Activated T-cell treated with anti-CD3 and anti-CD28 coated beads, Interleukin-2, amount 50 U/mL, for 1 hour (primary cell): ENCODE results near the gene ITGAE.

Experiments
- DNase-seq: peaks from one replicate; pipeline ENCODE4 v3.0.0-alpha.2; 2020

Gene ITGAE

GRCh38 chr17:3690094-3690715 lies 110.8 kb downstream of the ITGAE start:
- DNase-seq = no peak

DNA sequence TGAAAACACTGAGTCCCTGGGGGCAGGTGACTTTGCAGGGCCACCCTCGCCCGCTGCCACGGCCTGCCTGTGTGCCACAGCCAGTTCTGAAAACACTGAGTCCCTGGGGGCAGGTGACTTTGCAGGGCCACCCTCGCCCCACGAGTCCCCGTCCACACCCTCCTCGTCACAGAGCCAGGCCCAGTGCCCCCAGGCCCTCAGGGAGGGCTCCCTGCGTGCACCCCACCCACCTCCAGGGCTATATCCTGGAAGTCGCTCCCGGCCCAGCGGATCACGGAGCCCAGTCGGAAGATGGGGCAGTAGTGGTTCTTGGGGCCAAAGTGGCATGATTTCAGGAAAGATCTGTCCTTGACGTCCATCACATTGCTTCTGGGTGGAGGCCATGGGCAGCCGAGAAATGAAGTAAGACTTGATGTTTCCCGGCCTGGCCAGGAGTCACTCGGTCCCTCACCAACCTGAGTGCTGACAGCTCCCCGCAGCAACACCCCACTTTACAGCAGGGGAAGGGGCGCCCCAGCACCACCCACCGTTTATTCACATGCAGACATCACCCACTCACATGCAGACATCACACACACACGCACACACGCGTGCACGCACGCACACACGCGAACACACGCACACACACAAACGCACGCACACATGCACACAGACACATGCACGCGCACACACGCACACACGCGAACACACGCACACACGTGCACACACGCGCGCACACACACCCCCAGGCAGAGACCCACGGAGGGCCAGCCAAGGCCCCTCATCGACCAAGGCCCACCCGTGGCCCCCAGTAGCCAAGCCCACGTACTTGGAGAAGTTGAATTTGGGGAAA lies 111.5 kb downstream of the ITGAE start:
- DNase-seq = no peak

DNA sequence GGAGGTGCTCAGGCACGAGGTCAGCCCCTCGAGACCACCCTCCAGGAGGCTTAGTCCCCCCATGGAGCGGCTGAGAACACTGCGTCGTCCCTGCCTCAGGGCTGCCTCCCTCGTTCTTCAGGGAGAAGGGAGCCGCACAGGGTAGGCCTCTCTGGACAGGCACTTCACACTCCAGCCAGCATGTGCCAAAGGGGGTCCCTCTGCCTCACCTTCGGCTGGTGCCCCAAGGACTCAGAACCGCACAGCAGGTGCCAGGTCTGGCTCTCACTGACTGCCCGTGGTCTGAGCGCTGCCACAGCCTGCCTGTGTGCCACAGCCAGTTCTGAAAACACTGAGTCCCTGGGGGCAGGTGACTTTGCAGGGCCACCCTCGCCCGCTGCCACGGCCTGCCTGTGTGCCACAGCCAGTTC lies 112.1 kb downstream of the ITGAE start:
- no peak for DNase-seq

DNA sequence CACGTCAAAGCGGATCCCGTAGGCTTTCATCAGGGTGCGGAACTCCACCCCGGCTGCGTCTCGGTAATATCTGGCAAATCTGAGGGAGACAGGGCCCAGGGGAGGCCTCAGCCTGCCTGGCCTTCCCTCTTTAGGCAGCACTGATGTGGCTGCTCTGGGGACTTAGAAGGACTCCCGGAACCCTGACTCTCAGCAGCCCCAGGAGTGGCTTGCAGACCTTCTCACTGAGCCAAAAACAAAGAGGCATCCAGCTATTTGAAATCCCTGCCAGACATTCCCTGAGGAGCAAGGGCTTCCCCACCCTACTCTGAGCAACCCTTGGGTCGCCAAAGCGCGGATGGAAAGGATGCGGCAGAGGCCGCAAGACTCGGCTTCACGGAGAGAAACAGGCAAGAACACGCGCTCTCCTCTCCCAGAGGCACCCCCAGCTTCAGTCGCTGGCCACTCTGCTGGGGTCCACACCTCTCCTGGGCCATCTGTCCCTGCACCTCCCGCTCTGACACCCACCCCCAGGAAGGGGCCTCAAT lies 112.9 kb downstream of the ITGAE start:
- DNase-seq = no peak

DNA sequence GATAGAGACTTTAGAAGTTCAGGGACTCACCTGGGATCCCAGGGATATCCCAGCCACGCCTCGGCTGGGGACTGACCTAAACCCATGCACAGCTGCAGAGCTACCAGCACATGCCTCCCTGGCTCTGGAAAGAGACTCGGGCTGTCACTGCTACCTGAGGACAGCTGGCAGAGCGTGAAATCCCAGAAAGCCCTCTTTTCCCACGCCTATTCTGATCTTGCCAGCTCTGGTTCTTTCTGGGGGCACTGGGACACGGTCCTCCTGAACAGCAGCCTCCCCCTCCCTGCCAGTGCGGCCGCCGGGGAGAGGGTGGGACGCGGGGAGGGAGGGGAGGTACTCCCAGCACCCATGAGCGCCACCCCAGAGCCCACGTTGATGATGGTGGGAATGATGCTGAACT lies 115.8 kb downstream of the ITGAE start:
- no peak for DNase-seq

DNA sequence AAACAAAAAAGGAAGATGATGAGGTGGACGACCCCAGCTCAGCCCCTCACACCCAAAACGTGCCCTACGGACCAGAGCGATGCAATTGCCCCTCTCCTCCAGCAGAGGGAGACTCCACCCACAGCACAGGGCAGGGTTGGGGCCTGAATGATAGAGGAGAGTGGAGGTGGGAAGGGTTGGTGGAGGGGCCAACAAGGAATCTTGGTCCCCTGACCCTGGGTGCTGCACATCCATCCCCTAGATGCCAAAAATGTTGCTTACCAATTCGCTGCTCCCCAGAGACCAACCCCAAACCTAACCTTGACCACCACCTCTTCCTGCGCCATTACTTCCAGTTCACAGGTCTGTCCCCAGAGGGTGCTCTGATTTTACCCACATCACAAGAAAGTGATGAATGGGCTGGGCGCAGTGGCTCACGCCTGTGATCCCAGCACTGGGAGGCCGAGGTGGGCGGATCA lies 117.9 kb downstream of the ITGAE start:
- DNase-seq = peak; percentile 68

GRCh38 chr17:3682033-3682432 lies 119.0 kb downstream of the ITGAE start:
- DNase-seq = no peak

- no peak for DNase-seq
These were observed 119.4 kb downstream of the ITGAE start for GRCh38 chr17:3681565-3681964.

DNA sequence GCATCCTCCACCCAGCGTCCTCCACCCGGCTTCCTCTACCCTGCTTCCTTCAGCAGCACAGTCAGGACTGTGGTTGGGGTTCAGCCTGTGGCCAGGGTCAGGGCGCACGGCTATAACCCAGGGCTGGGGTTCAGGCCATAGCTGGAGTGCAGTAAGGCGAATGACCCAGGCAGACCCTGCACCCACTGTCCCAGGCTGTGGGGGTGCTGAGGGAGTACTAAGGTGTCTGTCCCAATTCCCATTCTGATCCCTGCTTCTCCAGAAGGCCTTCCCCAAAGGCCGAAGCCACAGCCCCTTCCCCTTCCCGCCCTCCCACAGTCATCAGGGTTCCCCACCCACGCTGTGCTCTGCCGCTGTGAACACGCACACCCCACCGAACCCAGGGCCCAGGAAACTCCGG lies 119.9 kb downstream of the ITGAE start:
- no peak for DNase-seq

DNA sequence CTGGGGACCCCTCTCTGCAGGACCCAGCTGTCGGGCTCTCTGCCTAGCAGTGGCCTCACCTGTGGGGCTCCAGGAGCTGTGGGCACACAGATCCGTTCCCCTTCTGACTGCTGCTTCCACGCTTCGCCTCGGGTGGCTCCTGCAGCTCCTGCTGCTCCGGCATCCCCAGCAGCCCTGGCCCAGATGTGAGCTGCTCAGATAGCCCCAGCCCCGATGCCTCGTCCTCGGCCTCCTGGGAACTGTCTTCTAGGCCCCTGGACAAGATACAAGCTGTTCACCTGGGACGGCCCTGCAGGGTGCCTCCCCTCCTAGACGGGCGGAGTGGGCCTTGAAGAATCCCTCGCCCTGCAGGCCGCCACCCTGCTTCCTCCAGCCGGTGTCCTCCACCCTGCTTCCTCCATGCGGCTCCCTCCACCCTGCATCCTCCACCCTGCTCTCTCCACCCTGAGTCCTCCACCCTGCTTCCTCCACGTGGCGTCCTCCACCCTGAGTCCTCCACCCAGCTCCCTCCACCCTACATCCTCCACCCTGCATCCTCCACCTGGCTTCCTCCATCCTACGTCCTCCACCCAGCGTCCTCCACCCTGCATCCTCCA lies 121.4 kb downstream of the ITGAE start:
- DNase-seq = no peak

GRCh38 chr17:3678821-3679530 lies 122.0 kb downstream of the ITGAE start:
- DNase-seq = no peak

DNA sequence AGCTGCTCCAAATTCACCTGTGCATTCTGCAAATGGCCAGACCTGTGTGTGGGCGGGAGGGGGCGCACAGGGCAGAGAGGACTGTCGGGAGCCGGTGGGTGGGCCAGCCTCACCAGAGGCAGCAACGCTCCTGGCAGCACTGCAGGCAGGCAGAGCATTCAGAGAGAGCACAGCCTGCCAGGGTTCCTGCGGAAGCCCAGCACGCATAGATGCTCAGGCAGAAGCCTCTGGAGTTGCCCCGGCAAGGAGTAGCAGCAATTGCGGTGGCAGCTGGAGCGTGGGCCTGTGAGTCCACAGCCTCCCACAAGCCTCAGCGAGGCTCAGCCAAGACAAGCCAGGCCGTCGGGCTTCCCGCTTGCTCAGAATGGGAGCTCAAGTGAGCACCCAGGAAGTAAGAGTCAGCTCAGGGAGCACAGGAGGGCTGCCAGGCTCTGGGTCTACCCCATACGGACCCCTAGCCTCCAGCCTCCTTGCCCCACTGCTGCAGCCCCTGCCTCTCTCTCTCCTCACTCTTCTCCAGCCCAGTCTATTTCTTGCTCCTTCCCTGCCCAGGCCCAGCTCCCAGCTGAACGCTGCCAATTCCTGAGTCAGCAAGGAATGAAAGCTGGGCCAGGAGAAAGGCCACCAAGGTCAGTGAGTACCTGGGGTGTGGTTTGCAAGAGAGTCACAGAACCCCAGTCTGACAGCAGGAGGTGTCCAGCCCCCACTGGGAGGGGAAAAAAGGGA lies 122.7 kb downstream of the ITGAE start:
- DNase-seq = no peak

DNA sequence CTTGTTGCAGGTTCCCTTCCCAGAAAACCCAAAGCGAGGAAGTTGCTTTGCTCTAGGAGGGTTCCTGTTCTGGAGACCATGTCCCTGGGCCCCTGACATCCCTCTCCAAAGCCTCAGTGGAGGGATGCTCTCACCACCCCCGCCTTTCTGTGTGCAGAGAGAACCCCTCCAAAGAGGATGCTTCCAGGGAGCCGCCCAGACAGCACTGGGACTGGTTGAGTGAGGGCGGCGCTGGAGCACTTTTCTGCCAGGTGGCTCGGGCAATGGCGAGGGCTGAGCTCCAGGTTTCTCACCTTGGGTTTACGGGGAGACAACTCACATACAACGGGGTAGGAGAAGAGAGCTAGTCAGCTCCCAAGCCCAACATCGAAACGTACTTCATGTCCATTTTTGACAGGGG lies 125.1 kb downstream of the ITGAE start:
- DNase-seq = no peak

- DNase-seq = no peak
These were observed 128.4 kb downstream of the ITGAE start for GRCh38 chr17:3672571-3672970.

DNA sequence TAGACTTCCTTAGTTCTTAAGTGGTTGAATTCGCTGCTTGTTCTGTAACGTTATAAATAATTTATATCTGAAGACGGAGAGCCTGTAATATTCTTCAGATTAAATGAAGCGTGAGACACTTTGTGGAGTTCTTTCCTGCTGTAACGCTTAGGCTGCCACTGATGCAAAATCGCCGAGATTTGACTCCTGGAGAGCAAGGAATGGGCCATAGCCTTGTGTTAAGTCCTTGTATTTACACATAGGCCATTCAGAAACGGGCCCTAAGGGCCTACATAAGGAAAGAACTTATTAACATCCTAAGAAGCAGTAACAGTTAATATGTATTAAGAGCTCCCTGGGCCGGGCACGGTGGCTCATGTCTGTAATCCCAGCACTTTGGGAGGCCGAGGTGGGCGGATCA lies 131.4 kb downstream of the ITGAE start:
- no peak for DNase-seq

GRCh38 chr17:3669085-3669347 lies 132.0 kb downstream of the ITGAE start:
- DNase-seq = no peak

GRCh38 chr17:3668279-3669084 lies 132.5 kb downstream of the ITGAE start, which contains the start of the genes EMC6 and TAX1BP3:
EMC6 (plus strand) TSS chr17:3668812; CDS start chr17:3669147, 335 bp downstream.
TAX1BP3 (minus strand) TSS chr17:3668578; CDS start chr17:3668526, 52 bp downstream.
- DNase-seq = peak; percentile 100

- peak; percentile 28 for DNase-seq
These were observed 133.4 kb downstream of the ITGAE start for GRCh38 chr17:3667366-3668278.

DNA sequence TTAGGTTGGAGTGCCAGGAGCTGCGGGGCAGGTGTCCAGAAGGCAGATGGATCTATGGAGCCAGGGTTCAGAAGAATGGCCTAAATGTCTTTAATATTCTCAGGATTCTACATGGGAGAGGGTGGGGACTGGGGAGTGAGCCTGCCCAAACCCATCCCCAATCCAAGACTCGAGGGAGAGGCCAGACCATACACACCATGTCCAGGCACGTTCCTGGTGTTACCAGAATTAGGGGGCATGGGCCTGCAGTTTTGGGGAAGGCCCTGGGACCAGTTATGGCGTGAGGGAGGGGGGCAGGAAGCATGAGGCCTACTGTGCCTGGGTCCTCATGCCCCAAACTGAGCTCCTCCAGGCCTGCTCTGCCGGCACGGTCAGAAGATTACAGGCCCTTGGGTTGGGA lies 134.5 kb downstream of the ITGAE start:
- DNase-seq = no peak

- DNase-seq = no peak
These were observed 135.2 kb downstream of the ITGAE start for GRCh38 chr17:3665834-3666233.
